ENCODE data around the gene USP37. TPM values are rescaled to one million over a fixed set of nuclear protein-coding genes. Genes with fewer than 3 reads are reported as not detected.

USP37 gene
- total and polyA plus RNA-seq, 2 of the 4 experiments (the other 2 are of a cell fraction): 1.6 to 6.5 TPM

GRCh38 chr2:218569661-218570500, 1.7 kb upstream of the USP37 start:
- BruUV-seq (replicated peaks): TSS peak; percentile 52
- peak overlapping the region; percentile 69 for H3K27ac ChIP-seq (ENCODE audit: insufficient read depth, low read length)
- in situ Hi-C loops (cut with MboI; ENCODE audit: low sequenced_read_pairs): no loop called here
- no peaks in the 10 kb centered on the region; the same call in 1 of the 2 replicates for H3K4me1 ChIP-seq (ENCODE audit: control insufficient read depth, insufficient read depth, low read length)
- peaks cover 6 to 57% of the 10 kb centered on the region in 2 experiments for H3K79me1 ChIP-seq (ENCODE audit: low read depth in 1 of 2, low read length in 2 of 2)
- peak overlapping the region; percentile 96 for H3K4ac ChIP-seq (ENCODE audit: low read depth, low read length)
- peak overlapping the region; percentile 91 to 97; a peak in 3 of 4 replicates for H4K8ac ChIP-seq (ENCODE audit: low read depth in 2 of 2, low read length in 2 of 2)
- peak overlapping the region; percentile 59 for H3K4me3 ChIP-seq (ENCODE audit: insufficient read depth, low read depth, low read length)
- peak overlapping the region; percentile 46 for H4K91ac ChIP-seq (ENCODE audit: insufficient read depth, low read depth, low read length)
- intact Hi-C loops (cut with micrococcal nuclease): loop anchor here (1.0 to 10.0 kb wide), 3 partner anchors 37 to 295 kb away; partner anchors contain the start of genes AAMP, PLCD4 and PNKD
- ChIA-PET POLR2A (ENCODE audit: unreplicated experiment) (no interaction called here), CTCF (interaction anchor here (0.6 kb wide), 1 partner anchor 159 kb away, joined by 4 read pairs; no protein-coding TSS in a partner anchor)
- DNase-seq (peak; percentile 67), ATAC-seq (ENCODE audit: low read depth) (no peak)
- 0% methylated on average over 2 of the region's 10 CpGs; no CpG with 5 or more reads in 1 of the 2 experiments for WGBS, 2 experiments (ENCODE audit: extremely low coverage in 2 of 2, insufficient read length in 1 of 2)
- H3K9ac ChIP-seq (ENCODE audit: low read depth, low read length): peak overlapping the region; percentile 89
- peak overlapping the region; percentile 48 for H2AK5ac ChIP-seq (ENCODE audit: low read depth, low read length)
- peak overlapping the region; percentile 92 for H3K56ac ChIP-seq (ENCODE audit: extremely low read depth, insufficient read depth, low read length)
- H2BK5ac ChIP-seq (ENCODE audit: low read depth, low read length, poor library complexity, severe bottlenecking): peak overlapping the region; percentile 94
- H3K36me3 ChIP-seq (ENCODE audit: control insufficient read depth, insufficient read depth, low read length): peaks cover 5% of the 10 kb centered on the region
- no peak overlapping the region for H2AFZ ChIP-seq (replicated peaks; ENCODE audit: low read length, poor library complexity)
- H4K5ac ChIP-seq (ENCODE audit: low read depth, low read length): peak overlapping the region; percentile 62
- peak overlapping the region; percentile 3; the same call in 1 of the 2 replicates for H2BK120ac ChIP-seq (ENCODE audit: low read depth, low read length)
- no peaks in the 10 kb centered on the region for H3K9me1 ChIP-seq (ENCODE audit: insufficient read depth, low read length)
- dilution Hi-C loops (cut with HindIII; ENCODE audit: low sequenced_read_pairs, unreplicated experiment): no loop called here
- peak overlapping the region; percentile 56 for H2AK9ac ChIP-seq (replicated peaks; ENCODE audit: low read depth, low read length, poor library complexity)
- peak; percentile 25; the same call in 1 of the 2 replicates for TF ChIP-seq BHLHE40 (IDR thresholded peaks at IDR 0.05; ENCODE audit: low read depth, low read length)
- no peak for TF ChIP-seq RAD21 (IDR thresholded peaks at IDR 0.05; ENCODE audit: low read length)
- 0 out of 2 replicates have a peak, but pooled peaks have one; percentile 29 for TF ChIP-seq MXI1 (IDR thresholded peaks at IDR 0.05; ENCODE audit: borderline replicate concordance, low read depth, low read length)
- TF ChIP-seq POLR2A (IDR thresholded peaks at IDR 0.05; ENCODE audit: low read depth, low read length): peak; percentile 37; the same call in 1 of the 2 replicates
- TF ChIP-seq USF2 (IDR thresholded peaks at IDR 0.05; ENCODE audit: low read depth, low read length): peak; percentile 78
- TF ChIP-seq RCOR1 (IDR thresholded peaks at IDR 0.05; ENCODE audit: insufficient replicate concordance, low read length): no peak
- H2BK20ac ChIP-seq (ENCODE audit: low read depth, low read length): no peak overlapping the region
- H3K18ac ChIP-seq (ENCODE audit: low read depth, low read length): peak overlapping the region; percentile 69; the same call in 1 of the 2 replicates
- no peaks in the 10 kb centered on the region for H3K9me3 ChIP-seq (ENCODE audit: control insufficient read depth, insufficient read depth, low read length)
- H4K20me1 ChIP-seq (ENCODE audit: insufficient read depth, low read length): peaks cover 16% of the 10 kb centered on the region; the same call in 1 of the 2 replicates
- no peaks in the 10 kb centered on the region for H3K27me3 ChIP-seq (ENCODE audit: control insufficient read depth, insufficient read depth, low read length)
- peak overlapping the region; percentile 91 for H3K4me2 ChIP-seq (ENCODE audit: low read depth, low read length)
- peak overlapping the region; percentile 55 for H3K23ac ChIP-seq (ENCODE audit: low read depth, low read length)
- peak overlapping the region; percentile 90 for H3K14ac ChIP-seq (replicated peaks; ENCODE audit: low read depth, low read length)
- no peak overlapping the region for H2BK15ac ChIP-seq (ENCODE audit: low read depth, low read length)

Measured in IMR-90 (cell line).